GM18868 (cell line): ENCODE results near the gene CCNYL1.
A peak's percentile ranks its signal among the peaks of the same experiment; 100 is the strongest.
"Not testable (repeated sequence)": the region's sequence is repeated elsewhere in the genome, so short reads cannot be mapped to it uniquely, and the experiment has no call there.

Experiments used
- ATAC-seq: cut with Tn5 transposase; IDR thresholded peaks from one replicate; pipeline ENCODE4 v1.9.1; 2021; ENCODE audit warnings: mild to moderate bottlenecking, moderate library complexity; ENCODE audit not compliant: unreplicated experiment

Gene CCNYL1

DNA sequence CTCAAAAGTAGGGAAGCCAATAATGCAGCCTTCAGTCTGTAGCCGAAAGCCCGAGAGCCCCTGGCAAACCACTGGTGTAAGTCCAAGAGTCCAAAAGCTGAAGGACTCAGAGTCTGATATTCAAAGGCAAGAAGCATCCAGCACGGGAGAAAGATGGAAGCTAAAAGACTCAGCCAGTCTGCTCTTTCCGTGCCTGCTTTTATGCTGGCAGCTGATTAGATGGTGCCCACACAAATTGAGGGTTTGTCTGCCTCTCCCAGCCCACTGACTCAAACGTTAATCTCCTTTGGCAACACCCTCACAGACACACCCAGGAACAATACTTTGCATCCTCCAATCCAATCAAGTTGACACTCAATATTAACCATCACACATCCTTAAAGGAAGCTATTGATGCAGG lies 14.5 kb upstream of the CCNYL1 start:
- ATAC-seq = not testable (repeated sequence)

DNA sequence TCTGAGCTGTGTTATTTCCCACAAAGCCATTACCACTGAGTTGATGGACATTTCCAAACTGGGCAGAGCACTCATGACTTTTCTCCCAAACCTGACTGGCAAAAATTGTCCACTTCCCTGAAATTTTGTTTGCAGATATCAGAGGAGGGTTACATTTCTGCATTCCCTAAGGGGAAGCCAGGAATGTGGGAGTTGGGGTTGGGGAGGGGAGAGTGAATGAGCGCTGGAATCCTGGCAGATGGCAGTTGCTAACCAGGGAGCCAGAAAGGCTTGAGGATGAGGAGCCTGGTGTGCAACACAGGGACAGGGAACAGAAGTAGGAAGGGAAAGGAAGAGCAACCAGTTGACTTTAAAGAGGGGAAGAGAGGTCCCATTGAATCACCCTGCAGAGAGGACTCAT lies 14.0 kb upstream of the CCNYL1 start:
- ATAC-seq = no peak

DNA sequence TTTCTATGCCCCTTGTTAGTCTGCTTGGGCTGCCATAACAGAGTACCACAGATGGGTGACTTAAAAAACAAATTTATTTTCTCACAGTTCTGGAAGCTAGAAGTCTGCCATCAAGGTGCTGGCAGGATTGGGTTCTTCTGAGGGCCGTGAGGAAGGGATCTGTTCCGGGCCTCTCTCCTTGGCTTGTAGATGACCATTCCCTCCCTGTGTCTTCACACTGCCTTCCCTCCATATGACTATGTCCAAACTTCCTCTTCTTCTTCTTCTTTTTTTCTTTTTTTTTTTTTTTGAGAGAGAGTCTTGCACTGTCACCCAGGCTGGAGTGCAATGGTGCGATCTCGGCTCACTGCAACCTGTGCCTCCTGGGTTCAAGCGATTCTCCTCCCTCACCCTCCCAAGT lies 13.1 kb upstream of the CCNYL1 start:
- ATAC-seq = no peak

DNA sequence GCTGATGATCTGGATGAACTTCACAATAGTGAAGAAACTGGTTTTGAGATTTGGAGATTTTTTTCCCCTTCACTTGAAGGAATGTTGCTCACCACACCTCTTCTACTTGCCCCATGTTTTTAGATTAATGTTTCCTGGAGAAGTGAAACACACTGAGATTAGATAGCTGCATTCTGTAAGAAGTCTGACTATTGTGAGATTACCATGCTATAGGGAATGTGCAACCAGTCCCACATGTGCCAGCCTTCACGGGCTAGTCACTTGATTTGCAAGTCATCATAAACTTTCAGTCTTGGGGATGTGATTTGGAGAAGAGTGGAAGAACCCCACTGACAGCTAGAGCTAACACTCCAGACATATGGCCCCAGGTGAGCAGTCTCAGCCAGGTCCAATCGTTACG lies 7.4 kb upstream of the CCNYL1 start:
- no peak for ATAC-seq

DNA sequence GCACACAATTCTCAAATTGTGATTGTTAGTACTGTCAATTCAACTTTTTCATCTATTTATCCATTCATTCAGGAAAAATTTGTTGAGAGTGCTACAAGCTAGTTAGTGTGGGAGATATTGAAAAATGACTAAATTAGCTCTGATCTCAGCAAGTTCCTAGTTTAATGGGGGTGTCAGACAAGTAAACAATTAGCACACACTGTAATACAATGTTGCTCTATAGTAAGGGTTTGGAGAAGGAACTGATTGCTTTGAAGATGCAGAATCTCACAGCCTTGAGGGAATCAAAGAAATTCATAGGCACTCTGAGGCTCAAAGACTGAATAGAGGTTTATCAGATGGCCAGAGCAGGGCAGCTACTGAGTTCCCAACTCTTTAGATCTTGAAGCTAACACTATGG lies 6.8 kb upstream of the CCNYL1 start:
- no peak for ATAC-seq

DNA sequence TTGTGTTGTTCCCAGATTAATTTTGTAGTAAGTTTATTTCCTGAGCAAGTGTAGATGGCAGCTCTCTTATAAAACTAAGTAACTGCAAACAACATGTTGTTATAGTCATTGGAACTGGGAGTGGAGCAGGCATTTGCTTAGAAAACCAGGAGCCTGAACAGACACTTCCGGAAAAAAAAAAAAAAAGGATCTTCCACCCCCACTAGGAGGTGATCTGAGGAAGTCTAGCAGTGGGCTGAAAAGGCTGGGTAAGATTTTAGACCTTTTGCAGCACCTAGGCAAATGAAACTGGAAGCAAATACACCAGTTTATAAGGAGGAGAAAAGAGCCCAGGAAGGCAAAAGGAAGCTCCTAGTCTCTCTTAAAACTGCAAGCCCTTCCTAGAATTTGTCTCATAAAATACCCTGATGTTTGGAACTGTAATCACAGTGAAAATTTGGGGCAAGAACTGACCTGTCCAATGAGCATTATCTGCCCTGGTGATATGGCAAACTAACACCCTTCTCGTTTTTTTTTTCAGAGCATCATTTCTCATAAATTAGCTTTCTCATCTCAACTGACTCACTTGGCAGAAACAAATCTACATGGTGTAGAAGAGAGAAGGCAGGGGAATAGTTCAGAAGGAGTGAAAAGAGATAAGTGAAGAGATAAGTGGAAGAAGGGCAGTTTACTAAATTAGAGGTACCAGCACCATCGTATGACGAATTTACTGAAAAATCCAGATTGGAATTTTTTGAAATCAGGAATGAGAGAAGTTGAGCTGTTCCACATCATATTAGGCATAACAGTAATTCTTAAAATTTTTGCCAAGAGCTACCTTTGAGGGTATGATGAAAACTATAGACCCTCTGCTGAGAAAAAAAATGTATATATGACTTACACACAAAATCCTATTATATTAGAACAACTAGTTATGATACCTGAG lies 4.2 kb upstream of the CCNYL1 start:
- ATAC-seq = no peak

DNA sequence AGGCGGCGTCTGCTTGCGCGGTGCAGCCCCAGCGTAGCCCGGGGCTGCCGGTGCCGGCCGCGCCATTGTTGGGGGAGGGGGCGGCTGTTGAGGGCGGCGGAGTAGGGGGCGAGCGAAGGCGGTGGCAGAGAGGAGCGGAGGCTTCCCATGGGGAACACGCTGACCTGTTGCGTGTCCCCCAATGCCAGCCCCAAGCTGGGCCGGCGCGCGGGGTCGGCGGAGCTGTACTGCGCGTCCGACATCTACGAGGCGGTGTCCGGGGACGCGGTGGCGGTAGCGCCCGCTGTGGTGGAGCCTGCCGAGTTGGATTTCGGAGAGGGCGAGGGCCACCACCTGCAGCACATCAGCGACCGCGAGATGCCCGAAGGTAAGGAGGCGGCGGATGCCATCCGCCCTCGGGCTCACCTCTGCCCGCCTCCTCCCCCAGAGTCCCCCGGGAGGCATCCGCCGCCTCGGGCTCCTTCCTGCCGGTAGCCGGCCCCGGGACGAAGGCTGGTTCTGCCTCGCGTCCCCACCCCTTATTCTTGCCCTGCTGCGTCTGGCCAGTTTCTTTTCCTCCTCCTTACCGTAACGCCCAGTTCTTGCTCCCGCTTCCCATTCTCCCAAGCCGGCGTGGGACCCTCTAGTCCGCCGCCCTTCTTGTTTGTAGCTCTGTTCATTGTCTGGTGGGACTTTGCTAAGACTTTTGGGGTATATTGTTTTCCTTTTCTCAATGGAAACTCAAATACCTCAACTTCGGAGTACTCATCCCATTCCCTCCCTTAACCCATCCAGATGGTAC lies 500 bp downstream of the CCNYL1 start:
- ATAC-seq = peak; percentile 21

DNA sequence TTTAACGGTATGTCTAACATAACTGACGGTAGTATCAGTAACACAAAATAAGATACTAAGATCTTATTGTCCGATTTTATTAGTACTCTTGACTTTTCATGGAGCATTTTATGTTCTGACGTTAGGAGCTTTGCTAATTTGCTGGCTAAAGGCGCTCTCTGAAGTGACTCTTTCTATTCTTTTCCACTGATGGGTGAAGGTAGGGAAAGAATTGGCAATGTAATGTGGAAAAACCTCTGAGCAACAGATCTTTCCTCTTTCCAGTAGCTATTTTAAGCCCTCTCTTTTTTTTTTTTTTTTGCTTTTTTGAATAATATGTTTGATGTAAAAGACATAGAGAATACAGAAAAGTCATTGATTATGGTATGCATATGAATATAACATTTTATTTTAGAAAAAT lies 4.6 kb downstream of the CCNYL1 start:
- ATAC-seq = no peak

DNA sequence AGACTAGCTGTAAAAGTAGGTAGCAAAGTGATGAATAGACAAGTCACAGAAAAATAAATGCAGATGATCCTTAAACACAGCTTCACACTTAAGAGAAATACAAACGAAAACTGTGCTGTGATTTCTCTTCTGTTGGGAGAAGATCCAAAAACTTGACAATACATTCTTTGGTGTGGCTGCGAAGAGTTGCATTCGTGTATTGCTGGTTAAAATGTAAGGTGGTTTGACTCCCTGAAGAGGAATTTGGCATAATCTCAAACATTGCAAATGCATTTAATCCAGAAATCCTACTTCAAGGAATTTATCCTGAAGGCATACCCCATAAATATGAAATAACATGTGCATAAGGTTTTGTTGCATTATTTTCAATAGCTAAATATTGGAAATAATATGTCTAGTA lies 7.1 kb downstream of the CCNYL1 start:
- ATAC-seq = no peak

DNA sequence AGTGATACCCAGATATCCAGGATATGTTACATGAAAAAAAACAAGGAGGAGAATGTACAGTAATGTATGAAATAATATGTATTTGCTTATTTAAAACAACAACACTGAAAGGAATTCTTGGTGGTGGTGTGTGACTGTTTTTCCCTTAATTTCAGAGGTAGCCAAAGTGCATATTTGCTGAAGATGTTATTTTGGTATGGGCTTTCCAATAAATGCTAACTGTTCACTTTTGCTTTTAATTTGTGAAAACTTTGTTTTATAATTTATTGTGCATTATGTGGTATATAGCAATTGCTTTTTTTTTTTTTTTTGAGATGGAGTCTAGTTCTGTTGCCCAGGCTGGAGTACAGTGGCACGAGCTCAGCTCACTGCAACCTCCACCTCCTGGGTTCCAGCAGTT lies 7.6 kb downstream of the CCNYL1 start:
- ATAC-seq = no peak

DNA sequence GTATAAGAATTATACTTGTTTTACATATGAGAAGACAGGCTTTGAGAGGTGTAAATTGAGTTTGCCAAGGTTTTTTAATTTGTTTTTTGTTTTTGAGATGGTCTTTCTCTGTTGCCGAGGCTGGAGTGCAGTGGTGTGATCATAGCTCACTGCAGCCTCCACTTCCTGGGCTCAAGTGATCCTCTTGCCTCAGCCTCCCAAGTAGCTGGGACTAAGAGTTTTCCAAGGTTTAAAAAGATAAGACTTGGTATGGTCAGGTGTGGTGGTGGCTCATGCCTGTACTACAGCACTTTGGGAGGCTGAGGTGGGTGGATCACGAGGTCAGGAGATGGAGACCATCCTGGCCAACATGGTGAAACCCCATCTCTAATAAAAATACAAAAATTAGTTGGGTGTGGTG lies 8.2 kb downstream of the CCNYL1 start:
- not testable (repeated sequence) for ATAC-seq

DNA sequence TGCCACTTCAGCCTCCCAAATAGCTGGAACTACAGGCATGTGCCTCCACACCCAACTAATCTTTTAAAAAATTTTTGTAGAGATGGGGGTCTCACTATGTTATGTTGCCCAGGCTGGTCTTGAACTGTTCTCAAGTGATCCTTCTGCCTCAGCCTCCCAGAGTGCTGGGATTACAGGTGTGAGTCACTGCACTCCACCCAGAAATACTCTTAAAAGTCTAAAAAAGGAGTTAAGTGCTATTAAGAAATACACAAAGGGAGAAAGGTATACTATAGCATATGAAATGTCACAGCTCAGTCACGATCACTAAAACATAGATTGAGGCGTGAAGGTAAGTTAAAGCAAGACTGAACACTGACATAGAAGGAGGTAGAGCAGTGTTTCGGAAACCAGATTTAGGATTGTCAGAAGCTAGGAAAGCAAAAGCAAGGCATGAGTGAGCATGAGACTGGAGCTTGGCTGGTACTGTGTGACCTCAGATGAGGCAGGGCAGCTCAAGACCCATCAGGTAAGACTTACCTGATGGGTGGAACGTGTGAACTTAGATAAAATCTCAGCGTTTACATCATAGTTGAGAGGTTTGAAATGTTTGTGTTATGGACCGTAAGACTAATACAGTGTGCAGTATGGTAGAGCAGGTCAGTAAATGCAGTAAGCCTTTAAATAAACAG lies 9.2 kb downstream of the CCNYL1 start:
- ATAC-seq = no peak

DNA sequence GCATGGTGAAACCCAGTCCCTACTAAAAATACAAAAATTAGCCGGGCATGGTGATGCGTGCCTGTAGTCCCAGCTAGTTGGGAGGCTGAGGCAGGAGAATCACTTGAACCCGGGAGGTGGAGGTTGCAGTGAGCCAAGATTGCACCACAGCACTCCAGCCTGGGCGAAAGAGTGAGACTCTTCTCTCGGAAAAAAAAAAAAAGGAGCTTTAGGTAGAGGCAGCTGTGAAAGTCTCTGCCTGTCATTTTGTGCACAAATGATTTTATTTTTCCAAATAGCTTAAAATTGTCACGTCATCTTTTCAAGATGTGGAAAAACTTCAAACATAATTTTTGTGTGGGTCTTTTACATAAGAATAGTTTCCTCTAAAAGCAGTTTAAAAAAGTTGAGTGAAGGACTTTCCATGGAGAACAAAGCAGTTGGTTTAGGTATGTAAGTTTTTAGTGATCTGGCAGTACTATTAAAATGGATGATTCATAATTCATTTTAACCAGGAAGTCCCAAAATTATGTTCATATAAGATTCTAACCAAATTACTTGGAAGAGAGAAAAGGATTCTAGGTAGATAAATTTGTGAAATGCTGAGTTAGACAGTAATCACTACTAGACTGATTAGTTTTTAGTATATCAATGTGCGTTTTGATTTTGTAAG lies 11.5 kb downstream of the CCNYL1 start:
- ATAC-seq = no peak

DNA sequence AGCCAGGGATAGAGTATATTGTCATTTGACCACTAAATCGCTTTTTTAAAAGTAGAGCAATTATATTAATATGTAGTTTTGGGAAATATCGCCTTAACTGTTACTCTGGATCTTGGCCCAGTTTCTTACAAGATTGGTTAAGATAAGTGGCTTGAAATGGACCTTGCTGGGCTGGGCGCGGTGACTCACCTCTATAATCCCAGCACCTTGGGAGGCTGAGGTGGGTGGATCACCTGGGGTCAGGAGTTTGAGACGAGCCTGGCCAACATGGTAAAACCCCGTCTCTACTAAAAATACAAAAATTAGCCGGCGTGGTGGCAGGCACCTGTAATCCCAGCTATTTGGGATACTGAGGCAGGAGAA lies 12.0 kb downstream of the CCNYL1 start:
- not testable (repeated sequence) for ATAC-seq

DNA sequence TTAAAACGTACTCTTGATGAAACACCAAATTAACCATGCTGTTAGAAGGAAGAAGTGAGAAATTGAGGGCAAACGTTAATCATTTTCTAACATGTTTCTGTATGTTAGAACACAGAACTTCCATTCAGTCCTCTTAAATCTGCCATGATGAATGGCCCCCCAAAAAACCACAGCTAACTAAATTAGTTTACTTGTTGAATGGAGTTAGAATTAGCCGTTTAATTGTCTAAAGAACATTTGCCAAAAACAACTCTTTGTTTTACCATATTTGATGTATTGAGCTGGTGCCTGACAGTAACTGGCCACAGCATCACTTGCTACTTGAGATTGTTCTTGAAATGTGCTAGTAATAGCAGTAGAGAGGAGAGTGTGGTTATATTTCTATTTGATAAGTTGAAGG lies 12.7 kb downstream of the CCNYL1 start:
- no peak for ATAC-seq

DNA sequence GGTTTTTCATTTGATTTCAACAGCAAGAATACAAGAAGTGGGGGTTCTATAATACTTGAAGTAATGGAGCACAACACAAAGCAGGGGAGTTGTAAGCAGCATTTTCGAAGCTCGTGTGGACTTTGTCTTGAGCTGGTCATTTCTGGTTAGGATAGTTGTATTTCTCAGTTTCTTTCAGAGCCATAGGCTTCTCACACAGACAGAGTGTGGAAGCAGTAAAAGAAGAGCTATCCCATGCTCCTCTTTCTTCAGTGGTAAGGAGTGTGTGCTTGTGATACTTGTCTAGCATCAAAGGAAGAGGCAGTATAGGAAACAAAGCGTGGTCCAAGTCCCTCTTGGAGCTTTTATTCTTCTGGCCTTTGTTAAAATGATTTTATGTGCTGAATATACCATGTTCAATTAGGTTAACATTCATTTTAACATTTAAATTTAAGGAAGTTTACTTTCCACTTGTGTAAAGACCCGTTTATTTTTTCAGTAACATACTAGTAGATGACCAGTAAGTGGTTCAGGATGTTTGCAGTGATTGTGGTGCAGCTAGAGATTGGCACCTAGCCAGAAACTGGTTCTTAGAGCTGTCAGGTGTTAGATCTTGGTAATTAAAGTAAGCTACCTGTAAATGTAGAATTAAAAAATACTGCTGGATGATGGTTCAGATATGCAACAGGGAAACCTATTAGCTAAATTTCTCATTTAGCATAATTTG lies 14.6 kb downstream of the CCNYL1 start:
- ATAC-seq = peak; percentile 57

DNA sequence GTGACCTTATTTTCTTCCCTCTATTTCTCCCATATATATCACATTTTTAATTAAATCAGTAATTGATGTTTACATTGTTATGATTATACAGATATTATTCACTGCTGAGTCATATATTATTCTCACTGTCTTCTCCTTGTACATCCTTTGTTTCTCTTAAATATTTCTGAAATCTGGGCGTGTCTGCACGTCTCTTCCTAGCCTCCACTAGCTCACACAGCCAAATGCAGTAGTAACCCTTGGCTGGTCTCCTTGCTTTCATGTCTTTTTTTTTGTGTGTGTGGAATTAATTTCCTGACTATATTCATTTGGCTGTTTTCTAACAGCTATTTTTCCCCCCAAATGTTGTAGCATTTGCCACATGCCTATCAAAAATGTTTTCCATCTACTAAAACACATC lies 15.8 kb downstream of the CCNYL1 start:
- no peak for ATAC-seq

DNA sequence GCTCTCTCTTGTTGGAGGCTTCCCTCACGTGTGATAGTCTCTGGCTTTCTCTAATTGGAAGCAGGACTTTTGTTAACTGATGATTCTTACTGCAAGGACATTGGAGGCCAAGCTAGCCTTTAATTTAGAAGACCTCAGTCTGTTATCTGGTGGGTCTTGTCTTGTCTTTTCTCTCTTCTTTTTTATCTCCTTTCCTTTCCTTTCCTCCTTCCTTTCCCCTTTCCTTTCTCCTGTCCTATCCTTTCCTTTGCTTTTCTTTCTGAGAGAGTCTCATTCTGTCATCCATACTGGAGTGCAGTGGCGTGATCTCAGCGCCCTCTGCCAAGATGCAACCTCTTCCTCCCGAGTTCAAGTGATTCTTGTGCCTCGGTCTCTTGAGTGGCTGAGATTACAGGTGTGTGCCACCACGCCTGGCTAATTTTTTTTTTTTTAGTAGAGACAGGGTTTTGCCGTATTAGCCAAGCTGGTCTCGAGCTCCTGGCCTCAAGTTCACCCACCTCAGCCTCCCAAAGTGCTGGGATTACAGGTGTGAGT lies 18.1 kb downstream of the CCNYL1 start:
- no peak for ATAC-seq

DNA sequence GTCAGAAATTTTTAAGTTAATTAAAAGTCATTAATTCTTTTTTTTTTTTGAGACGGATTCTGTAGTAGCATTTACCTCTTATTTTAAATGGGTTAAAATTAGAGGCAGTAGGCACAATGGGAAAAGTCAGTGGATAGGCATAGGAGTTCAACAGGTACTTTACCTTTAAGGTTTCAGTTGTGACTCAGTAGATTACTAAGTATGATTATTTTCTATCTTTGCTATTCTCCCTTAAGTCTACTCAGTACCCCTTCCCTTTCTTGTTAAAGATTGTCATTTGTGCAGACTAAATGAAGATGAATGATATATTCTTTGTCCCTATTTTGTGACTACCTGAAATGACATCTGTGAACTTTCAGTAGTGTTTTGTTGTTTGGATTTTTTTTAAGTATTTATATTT lies 19.7 kb downstream of the CCNYL1 start:
- no peak for ATAC-seq

DNA sequence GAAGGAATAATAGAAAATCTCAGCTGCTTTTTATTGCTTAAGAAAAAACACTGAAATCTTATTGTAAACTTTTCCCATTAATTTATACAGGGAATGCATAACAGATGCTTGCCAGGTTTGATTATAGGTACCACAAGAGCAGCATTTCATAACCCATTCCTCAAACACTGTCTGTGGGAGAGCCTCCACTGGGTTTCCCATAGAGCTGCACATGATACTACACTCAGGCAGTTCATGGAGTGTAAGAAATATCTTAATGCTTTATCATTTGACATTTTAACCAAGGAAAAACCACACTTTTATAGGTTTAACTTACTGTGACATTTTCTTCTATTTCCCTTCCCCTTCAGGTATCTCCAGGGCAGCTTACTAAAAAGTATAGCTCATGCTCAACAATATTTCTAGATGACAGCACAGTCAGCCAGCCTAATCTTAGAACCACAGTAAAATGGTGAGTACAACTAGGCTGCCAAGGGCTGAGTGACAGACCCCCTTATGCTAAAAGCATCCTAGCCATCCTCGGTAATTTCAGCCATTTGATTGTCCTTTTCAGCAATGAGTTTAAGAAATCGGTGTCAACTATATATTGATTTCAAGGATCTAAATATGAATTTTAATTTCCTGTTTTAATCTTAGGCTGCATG lies 22.3 kb downstream of the CCNYL1 start:
- no peak for ATAC-seq
